Measurements from ENCODE around the gene SMS. TPM values are rescaled to one million over a fixed set of nuclear protein-coding genes. Genes with fewer than 3 reads are reported as not detected.
A peak's percentile ranks its signal among the peaks of the same experiment; 100 is the strongest.

Gene SMS
- total RNA-seq, 4 donors from 2014 or later: 38.1 to 46.5 (median 40.6) TPM

- no peak for TF ChIP-seq CTCF (IDR thresholded peaks at IDR 0.05)
- DNase-seq (ENCODE audit: low spot score): no peak
- ATAC-seq (ENCODE audit: low FRiP score): no peak
Observed at GRCh38 chrX:21959362-21960051, 19.0 kb downstream of the SMS start.

GRCh38 chrX:21960569-21961541 is 20.3 kb downstream of the SMS start:
- ATAC-seq (ENCODE audit: low FRiP score) (no peak), DNase-seq (ENCODE audit: low spot score) (no peak)
- no peak for TF ChIP-seq CTCF (IDR thresholded peaks at IDR 0.05)

GRCh38 chrX:21962361-21962760 is 21.9 kb downstream of the SMS start:
- ATAC-seq (ENCODE audit: low FRiP score) (no peak), DNase-seq (ENCODE audit: low spot score) (no peak)
- no peak for TF ChIP-seq CTCF (IDR thresholded peaks at IDR 0.05)

GRCh38 chrX:21963269-21963668 is 22.8 kb downstream of the SMS start:
- ATAC-seq (ENCODE audit: low FRiP score) (no peak), DNase-seq (ENCODE audit: low spot score) (no peak)
- TF ChIP-seq CTCF (IDR thresholded peaks at IDR 0.05): no peak

- no peak for TF ChIP-seq CTCF (IDR thresholded peaks at IDR 0.05)
- DNase-seq (ENCODE audit: low spot score) (no peak), ATAC-seq (ENCODE audit: low FRiP score) (peak; percentile 44)
Observed at GRCh38 chrX:21963731-21964405, 23.4 kb downstream of the SMS start.

GRCh38 chrX:21966866-21967265 is 26.4 kb downstream of the SMS start:
- no peak for TF ChIP-seq CTCF (IDR thresholded peaks at IDR 0.05)
- DNase-seq (ENCODE audit: low spot score) (no peak), ATAC-seq (ENCODE audit: low FRiP score) (no peak)

All from omental fat pad (tissue), 4 donors.